CD4-positive, alpha-beta T cell treated with Interleukin-4 for 1 hour (primary cell): Measurements from ENCODE around the gene BEST2.
"Not testable (repeated sequence)": the region's sequence is repeated elsewhere in the genome, so short reads cannot be mapped to it uniquely, and the experiment has no call there.

ENCODE experiments used
- DNase-seq, 2 donors: peaks; one replicate each; pipeline ENCODE4 v3.0.0-alpha.2; 2020 to 2022

The BEST2 gene

DNA sequence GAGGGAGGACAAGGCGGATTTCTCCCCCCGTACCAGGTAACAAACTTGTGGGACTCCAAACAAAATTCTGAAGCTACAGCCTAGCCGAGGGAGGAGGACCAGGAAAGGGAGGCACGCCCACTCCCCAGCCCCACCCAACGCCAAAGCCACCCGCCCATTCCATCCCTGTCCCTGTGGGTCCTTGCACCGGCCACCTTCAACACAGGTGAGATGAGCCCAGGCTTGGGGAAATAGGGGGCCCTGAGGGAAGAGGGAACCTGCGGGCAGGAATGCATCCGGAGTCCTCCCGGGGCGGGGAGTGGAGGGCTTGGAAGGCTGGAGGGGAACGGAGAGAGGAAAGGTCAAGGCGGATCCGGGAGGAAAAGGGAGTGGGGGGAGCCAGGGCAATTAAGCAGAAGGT is at the start of gene BEST2:
Gene BEST2 (plus strand): TSS at position 157 of the 400 bp plus-strand sequence. CDS start 802 bp downstream, outside the sequence.
- no peak for DNase-seq

DNA sequence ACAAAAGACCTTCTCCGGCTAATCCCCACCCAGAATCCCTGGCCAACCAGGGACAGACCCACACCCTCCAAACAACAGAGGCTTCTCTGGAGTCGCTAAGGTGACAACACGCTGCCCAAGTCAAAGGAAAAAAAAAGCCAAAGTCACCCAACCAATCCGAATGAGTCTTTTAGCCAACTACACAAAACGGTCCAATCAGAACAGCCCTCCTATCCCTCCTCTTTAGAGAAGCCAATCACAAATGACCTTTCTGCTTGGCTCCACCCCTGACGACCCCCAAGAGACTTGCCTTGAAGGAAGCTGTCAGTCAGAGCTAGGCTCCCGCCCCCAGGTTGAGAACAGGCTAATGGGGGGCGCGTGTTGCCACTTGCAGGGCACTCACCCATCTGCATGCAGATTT is 48.5 kb upstream of the BEST2 start:
- DNase-seq, result peak in 1 of 2 donors; percentile 11

DNA sequence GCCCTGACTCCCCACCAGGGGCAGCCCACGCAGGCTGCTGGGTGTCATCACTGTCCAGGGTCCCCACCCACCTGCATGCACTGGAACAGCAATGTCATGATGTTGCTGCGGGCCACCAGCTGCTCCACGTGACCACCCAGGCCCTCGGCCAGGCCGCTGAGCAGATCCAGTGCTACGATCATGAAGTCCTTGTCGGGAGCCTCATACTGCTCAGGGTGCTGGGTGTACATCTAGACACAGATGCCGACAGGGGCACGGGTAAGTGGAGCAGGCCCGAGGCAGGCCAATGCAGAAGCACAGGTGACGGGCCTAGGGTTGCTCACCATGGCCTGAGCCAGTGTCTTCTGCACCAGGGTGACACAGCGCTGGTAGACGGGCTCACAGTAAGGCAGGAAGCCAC is 46.4 kb upstream of the BEST2 start:
- no peak for DNase-seq

DNA sequence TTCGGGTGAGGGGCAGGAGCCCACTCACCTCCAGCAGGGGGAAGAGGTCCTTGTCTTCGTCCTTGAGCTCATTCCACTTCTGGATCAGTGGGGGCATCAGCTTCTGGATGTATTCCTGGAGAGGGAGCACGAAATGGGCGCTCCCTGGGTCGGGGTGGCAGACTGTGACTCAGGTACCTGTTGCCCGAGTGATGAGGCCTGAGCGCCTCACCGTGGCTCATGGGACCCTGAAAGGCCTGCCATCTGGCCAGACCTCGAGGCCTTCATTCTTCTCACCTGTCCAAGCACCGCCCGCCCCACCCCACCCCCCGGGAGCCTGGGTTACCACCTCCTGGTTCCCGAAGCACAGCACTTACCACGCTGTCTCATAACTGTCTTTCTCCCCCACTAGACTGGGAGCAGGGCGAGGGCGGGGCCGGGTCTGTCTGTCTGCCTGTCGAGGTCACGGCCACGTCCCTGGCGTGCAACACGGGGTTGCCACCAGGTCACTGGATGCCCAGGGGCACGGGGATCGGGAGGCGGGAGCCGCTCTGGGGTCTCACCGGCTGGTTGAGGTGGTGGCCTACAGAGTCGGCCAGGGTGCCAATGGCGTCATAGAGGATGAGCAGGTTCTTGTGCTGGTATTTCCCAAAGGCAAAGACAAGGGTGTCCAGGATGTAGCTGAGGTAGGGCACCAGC is 45.8 kb upstream of the BEST2 start:
- DNase-seq, result no peak

DNA sequence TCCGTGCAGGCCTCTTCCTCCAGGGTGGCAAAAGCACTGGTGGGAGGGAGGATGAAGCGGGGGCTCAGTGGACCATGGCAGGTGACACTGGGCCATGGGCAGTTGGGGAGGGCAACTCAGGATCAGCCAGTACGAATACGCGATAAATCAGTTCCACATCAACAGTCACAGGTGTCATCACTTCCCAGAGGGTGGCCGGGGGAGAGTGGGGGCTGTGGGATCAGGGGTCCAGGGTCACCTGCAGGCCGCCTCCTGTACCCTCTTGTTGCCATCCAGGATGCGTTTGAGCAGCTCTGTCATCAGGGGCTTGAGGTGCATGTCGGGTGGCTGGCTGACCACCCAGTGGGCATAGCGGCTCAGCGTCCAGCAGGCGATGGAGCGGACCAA is 45.3 kb upstream of the BEST2 start:
- DNase-seq, result no peak

DNA sequence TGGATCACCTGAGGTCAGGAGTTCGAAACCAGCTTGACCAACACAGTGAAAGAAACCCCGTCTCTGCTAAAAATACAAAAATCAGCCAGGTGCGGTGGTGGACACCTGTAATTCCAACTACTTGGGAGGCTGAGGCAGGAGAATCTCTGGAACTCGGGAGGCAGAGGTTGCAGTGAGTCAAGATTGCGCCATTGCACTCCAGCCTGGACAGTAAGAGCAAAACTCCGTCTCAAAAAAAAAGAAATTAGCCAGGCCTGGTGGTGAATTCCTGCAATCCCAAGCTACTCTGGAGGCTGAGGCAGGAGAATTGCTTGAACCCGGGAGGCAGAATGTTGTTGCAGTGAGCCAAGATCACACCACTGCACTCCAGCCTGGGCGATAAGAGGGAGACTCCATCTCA is 43.0 kb upstream of the BEST2 start:
- no peak for DNase-seq

DNA sequence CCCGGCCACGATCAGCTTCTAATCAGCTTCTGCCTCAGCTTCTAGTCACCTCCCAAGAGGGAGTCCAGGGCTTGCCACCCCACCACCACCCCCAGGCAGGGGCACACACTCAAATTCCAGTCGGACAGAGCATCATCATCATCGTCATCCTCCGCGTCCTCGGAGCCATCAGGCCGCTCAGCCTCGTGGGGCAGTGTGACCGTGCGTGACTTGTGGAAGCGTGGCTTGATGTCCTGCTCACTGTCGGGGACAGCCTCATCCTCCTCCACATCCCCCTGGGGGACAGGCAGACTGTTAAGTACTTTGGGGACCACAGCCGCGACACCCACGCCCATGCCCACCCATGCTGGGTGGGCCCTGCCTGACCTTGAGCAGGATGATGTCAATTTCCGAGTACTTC is 40.4 kb upstream of the BEST2 start:
- DNase-seq, result no peak

DNA sequence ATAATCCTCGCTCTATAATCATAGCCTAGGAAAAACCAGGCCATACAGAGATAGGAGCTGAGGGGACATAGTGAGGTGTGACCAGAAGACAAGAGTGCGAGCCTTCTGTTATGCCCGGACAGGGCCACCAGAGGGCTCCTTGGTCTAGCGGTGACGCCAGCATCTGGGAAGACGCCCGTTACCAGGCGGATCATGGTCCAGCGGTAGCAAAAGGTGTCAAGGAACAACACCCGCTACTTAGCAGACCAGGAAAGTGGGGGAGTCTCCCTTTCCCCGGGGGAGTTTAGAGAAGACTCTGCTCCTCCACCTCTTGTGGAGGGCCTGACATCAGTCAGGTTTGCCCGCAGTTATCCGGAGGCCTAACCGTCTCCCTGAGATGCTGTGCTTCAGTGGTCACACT is 39.5 kb upstream of the BEST2 start:
- DNase-seq, result peak; percentile 29

DNA sequence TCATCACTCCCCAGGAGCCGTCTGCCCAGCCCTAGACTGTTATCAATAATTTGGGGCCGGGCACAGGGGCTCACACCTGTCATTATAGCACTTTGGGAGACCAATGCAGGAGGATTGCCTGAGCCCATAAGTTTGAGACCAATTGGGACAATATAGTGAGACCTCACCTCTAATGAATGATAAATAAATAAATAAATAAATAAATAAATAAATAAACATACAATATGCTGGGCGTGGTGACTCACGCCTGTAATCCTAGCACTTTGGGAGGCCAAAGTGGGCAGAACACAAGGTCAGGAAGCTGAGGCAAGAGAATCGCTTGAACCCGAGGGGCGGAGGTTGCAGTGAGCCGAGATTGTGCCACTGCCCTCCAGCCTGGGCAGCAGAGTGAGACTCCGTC is 38.3 kb upstream of the BEST2 start:
- not testable (repeated sequence) for DNase-seq

DNA sequence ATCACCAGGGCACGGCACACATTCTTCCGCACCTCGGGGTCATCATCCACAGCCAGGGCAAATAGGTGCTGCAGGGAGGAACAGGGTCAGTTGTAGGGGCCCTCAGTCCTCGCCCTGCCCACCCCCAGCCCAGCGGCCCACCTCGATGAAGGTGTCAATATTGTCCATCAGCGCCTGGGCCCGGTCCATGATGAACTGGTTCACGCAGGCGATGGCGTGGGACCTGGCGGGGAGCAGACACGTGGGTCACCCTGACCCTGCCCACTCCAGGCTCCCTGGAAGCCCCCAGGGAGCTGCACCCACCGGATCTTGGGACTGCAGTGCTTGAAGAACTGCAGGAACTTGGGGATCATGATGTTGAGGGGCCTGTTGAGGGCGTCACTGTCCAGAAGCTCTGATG is 36.5 kb upstream of the BEST2 start:
- no peak for DNase-seq

DNA sequence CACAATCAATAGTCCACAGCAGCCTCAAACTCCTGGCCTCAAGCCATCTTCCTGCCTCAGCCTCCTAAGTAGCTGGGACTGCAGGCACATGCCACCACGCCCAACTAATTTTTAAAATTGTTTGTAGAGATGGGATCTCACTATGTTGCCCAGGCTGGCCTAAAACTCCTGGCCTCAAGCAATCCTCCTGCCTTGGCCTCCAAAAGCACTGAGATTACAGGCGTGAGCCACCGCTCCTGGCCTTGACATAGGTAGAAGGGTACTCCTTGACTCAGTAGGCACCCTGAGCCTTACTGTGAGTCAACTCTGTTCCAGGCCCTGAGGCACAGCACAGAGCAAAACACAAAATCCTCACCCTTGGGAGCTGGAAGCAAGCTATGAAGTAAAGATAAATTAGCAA is 35.7 kb upstream of the BEST2 start:
- DNase-seq, result no peak

DNA sequence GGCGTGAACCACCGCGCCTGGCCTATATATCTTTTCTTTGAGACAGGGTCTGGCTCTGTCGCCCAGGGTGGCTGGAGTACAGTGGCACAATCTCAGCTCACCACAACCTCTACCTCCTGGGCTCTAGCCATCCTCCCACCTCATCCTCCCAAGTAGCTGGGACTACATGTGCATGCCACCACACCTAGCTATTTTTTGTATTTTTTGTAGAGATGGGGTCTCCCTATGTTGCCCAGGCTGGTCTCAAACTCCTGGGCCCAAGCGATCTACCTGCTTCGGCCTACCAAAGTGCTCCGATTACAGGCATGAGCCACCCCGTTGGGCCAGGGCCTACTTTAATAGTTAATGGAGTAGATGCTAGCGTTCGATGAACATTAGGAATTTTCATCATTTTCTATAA is 31.3 kb upstream of the BEST2 start:
- no peak for DNase-seq

DNA sequence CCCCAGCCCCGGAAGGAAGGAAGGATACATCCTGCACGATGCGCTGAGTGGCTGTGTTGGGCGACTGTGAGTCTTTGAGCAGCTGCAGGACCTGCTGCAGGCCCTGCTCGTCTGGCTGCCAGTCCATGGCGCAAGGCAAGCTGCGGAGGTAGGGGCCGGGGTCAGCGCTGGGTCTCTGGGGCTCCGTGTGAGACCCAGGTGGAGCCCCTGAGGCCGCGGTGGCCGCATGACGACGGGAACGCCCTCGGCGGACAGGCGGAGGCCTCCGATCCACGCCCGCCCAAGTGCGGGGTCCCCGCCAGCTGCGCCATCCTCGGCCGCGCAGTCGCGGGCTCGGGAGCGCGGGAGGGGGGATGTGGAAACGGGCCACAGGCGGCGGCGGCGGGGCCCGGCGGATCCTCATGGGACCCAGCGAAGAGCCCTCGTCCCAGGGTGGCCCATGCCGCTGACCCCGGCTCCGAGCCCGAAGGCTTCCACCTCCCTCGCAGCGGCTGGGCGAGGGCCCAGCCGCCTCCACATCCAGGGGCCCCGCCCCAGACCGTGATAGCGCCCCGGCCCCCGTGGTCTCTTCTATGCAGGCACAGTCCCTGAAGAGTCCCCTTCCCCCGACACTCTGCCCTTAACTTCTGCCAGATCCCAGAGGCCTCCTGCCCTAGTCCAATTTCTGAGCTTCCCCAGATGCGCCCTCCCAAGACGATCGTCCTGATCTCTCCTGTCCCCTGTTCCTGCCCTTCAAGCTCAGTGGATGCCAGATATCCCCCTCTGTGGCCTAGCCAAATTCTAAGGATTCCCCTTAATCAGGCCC is 30.5 kb upstream of the BEST2 start:
- no peak for DNase-seq

DNA sequence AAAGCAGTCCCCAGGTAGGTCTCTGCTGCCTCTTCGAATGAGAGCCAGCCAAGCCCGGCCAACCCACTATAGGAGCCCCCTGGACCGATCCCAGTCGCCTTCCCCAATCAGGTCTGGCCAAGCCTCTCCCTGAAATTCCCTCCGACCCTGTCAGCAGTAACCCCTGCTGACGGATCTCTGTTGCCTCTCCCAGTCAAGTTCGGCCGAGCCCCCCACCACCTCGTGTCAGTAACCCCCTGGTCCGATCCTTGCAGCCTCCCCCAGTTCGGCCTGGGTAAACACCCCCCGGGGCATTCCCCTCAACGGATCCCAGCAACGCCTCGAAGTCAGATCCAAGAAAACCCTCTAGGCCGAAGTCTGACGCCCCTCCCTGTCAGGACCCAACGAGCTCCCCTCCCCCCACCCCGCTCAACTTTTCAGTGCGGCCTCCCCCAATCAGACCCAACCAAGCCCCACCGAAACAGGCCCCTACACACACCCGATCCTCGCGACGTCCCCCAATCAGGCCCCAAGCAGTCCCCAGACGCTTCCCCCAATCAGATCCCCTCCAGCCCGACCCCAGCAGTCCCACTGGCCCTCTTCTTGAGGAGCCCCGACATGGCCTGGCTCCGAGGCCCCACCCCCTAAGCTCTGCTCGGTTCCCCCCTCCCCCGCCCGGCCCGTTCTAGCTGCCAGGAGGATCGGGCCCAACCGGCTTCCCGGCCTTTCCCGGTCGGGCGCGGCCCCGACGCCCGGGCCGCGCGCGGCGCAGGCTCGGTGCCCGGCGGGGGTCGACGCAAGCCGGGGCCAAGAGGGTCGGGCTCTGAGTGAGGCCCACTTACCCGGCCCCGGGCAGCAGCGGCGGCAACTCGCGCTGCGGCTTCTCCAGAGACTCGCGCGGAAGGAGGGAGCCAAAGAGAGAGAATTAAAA is 29.7 kb upstream of the BEST2 start:
- DNase-seq, result peak; percentile 54 to 64

DNA sequence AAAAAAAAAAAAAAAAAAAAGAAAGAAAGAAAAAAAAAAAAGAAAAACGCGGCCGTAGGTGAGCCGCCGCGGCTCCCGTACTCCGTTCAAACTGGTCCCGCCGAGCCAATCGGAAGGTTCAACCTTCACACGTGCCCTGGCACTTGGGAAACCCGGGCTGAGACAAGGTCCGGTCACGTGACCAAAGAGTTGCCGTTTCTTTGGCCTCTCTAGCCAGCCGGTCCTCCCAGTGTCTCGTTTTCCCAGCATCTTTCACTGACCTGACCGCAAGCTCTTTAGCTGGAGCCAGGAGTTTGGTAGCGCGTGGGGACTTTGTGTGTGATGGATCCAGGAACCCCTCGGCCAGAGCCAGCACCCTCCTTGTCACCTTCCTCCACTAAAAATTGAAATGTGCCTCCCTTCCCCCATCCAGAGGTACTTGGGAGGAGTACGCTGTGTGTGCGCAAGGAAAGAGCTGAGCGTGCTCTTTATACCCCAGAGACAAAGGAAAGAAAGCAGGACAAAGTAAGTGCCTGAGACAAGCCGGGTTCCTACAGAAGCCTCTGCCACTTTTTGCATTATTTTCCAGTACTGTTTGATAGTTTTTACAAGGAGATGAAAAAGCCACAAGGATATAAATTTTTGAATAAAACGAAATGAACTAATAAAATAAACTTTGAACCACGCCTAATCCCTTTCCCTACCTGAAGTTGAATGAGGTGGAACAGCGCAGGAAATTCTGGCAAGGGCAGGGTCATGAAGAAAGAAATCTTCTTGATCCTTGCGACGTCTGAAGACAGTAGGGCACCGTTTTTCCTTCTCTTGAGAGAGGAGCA is 28.8 kb upstream of the BEST2 start:
- peak; percentile 97 for DNase-seq

DNA sequence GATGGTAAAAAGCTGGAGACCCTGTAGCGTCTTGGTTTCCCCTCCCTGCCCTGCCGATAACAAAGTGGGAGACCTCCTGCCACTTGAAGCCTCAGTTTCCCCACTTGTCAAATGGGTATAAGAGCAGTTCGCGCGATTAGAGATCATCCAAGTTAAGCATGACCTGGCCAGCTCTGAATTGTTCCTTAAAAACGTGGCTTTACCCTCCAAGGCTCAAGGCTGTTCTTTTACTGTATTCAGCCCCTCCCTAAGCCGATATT is 28.3 kb upstream of the BEST2 start:
- peak in 1 of 2 donors; percentile 10 for DNase-seq

DNA sequence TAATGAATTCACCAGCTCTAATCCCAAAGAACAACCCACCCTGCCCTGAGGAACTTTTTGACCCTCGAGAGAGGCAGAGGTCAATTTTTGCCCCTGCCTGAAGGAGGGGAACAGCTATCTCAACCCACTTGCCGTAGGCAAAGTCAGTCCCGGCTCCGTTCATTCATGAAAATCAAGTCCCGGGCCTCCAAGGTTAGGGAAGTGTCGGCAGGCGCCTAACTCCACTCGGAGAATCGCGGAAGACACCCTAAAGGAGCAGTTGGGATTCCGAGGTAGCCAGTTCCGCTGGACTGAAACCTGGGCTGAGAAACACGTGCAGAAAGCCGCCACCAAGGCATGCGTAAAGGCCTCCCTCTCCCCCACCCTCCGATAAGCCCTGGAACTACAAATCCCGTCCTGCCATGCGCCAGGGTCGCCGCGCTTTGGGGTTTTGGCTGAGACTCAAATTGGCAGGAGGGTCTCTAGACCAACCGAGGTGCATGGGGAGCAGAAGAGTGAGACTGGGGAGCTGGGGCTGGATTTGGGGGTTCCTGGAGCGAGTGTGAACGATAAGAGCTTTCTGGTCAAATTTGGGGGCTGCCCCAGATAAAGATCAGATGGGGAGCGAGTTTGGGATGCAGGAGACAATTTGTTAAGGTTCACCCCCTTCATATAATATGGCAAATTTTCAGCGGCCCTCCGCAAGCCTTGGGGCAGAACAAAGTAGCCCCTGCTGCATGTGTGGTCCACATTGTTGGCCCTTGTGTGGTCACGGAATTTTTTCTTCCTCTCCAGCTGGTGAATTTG is 27.8 kb upstream of the BEST2 start, which contains the start of gene TNPO2:
Gene TNPO2 (minus strand): TSS at position 292 of the 786 bp plus-strand sequence. CDS start 2,955 bp downstream, outside the sequence.
- DNase-seq, result peak; percentile 67 to 68

DNA sequence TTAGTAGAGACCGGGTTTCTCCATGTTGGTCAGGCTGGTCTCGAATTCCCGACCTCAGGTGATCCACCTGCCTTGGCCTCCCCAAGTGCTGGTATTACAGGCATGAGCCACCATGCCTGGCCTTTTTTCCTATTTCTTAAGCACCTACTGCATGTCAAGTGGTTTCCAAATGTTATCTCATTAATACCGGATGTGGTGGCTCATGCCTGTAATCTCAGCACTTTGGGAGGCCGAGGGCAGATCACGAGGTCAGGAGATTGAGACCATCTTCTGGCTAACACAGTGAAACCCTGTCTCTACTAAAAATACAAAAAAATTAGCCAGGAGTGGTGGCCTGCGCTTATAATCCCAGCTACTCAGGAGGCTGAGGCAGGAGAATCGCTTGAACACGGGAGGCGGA is 26.0 kb upstream of the BEST2 start:
- not testable (repeated sequence) for DNase-seq

DNA sequence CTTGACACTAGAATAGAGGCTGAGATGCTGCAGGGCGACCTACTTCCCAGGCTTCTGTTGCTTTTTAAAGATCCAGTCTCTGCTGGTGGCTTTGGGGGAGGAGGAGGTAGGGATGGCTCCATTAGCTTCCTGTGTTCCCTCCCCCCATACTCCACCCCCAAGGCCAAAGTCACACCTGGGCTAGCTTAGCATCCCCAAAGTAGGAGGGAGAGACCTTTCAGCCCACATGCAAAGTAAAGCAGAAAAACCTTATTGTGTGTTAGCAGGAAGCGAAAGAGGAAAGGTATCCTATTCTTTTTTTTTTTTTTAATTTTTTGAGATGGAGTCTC is 24.6 kb upstream of the BEST2 start:
- DNase-seq, result no peak

DNA sequence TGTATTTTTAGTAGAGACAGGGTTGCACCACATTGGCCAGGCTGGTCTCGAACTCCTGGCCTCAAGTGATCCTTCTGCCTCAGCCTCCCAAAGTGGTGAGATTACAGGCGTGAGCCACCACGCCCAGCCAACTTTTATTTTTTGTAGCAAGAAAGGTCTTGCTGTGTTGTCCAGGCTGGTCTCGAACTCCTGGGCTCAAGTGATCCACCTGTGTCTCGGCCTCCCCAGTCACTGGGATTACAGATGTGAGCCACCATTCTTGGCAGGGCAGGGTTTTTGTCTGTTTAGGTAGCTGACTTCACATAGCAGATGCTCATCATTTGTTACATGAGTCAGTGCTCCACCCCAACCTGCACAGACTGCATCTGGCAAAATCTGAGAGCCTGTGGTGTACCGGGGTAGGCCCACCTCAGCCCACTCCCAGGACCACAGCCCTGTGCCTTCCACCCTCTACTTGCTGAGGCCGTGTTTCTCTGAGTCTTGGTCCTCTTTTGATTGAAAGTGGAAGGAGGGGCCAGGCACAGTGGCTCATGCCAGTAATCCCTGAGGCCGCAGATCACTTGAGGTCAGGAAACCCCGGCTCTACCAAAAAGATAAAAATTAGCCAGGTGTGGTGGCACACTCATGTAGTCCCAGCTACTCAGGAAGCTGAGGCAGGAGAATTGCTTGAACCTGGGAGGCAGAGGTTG is 23.7 kb upstream of the BEST2 start:
- no peak for DNase-seq

DNA sequence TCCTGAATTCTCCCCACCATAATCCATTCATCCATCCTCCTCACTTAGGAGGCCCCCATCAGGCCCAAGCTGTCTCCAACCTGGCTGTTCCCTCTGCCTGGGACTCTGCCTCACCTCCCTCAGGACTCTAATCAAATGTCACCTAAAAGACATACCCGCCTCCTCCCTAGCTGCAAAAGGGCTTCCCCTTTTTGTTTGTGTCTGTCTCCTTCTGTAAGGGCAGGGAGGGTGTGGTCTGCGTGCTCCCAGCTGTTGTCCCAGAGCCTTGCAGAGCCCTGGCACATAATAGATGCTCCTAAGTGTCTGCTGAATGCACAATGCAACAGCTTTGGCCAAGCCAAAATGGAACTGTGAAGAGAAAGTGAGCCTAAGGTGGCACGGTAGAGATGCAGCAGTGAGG is 21.5 kb upstream of the BEST2 start:
- DNase-seq, result no peak
